ENCODE data around the gene LEPROT. TPM values are rescaled to one million over a fixed set of nuclear protein-coding genes. Genes with fewer than 3 reads are reported as not detected.
"Not testable (repeated sequence)": the region's sequence is repeated elsewhere in the genome, so short reads cannot be mapped to it uniquely, and the experiment has no call there.

Gene LEPROT
- total and polyA plus RNA-seq, 2 donors from 2014 or later: 67.6 to 160 TPM

GRCh38 chr1:65377496-65378246 is 42.8 kb upstream of the LEPROT start:
- DNase-seq (no peak), FAIRE-seq (no peak)
- Histone ChIP-seq H3K36me3 (ENCODE audit: control insufficient read depth in 2 of 3, insufficient read depth in 3 of 3, low read length in 3 of 3) (no peaks in the 10 kb centered on the region), H3K9me3 (ENCODE audit: control insufficient read depth in 2 of 3, insufficient read depth in 1 of 3, low read length in 3 of 3) (no peaks in the 10 kb centered on the region), H3K9ac (ENCODE audit: low read length in 3 of 3) (no peak overlapping the region), H3K27ac (ENCODE audit: low read depth in 2 of 2, low read length in 2 of 2) (no peak overlapping the region), H3K4me3 (ENCODE audit: low read length in 3 of 3) (no peak overlapping the region), H3K4me1 (ENCODE audit: control insufficient read depth in 2 of 3, insufficient read depth in 2 of 3, low read depth in 1 of 3, low read length in 3 of 3) (no peaks in the 10 kb centered on the region), H3K27me3 (ENCODE audit: control insufficient read depth, insufficient read depth, low read length) (no peaks in the 10 kb centered on the region)
- intact Hi-C loops (cut with DNase I): no loop called here
- TF ChIP-seq CTCF (IDR thresholded peaks at IDR 0.05; ENCODE audit: borderline replicate concordance, extremely low read depth, insufficient read depth): no peak

GRCh38 chr1:65378247-65378946 is 42.1 kb upstream of the LEPROT start:
- Histone ChIP-seq H3K27me3 (ENCODE audit: control insufficient read depth, insufficient read depth, low read length) (no peaks in the 10 kb centered on the region), H3K36me3 (ENCODE audit: control insufficient read depth in 2 of 3, insufficient read depth in 3 of 3, low read length in 3 of 3) (no peaks in the 10 kb centered on the region), H3K9ac (ENCODE audit: low read length in 3 of 3) (no peak overlapping the region), H3K9me3 (ENCODE audit: control insufficient read depth in 2 of 3, insufficient read depth in 1 of 3, low read length in 3 of 3) (no peaks in the 10 kb centered on the region), H3K4me3 (ENCODE audit: low read length in 3 of 3) (no peak overlapping the region), H3K4me1 (ENCODE audit: control insufficient read depth in 2 of 3, insufficient read depth in 2 of 3, low read depth in 1 of 3, low read length in 3 of 3) (no peaks in the 10 kb centered on the region), H3K27ac (ENCODE audit: low read depth in 2 of 2, low read length in 2 of 2) (no peak overlapping the region)
- no peak for TF ChIP-seq CTCF (IDR thresholded peaks at IDR 0.05; ENCODE audit: borderline replicate concordance, extremely low read depth, insufficient read depth)
- intact Hi-C loops (cut with DNase I): no loop called here
- FAIRE-seq (no peak), DNase-seq (no peak)

- H3K27ac ChIP-seq (ENCODE audit: low read depth in 2 of 2, low read length in 2 of 2); H3K4me3 ChIP-seq (ENCODE audit: low read length in 3 of 3); H3K4me1 ChIP-seq (ENCODE audit: control insufficient read depth in 2 of 3, insufficient read depth in 2 of 3, low read depth in 1 of 3, low read length in 3 of 3); H3K36me3 ChIP-seq (ENCODE audit: control insufficient read depth in 2 of 3, insufficient read depth in 3 of 3, low read length in 3 of 3); H3K27me3 ChIP-seq (ENCODE audit: control insufficient read depth, insufficient read depth, low read length); H3K9ac ChIP-seq (ENCODE audit: low read length in 3 of 3); intact Hi-C loops (cut with DNase I); DNase-seq; H3K9me3 ChIP-seq (ENCODE audit: control insufficient read depth in 2 of 3, insufficient read depth in 1 of 3, low read length in 3 of 3); FAIRE-seq: not testable (repeated sequence)
Observed at GRCh38 chr1:65384426-65384825, 36.0 kb upstream of the LEPROT start.

- H3K36me3 ChIP-seq (ENCODE audit: control insufficient read depth in 2 of 3, insufficient read depth in 3 of 3, low read length in 3 of 3): peaks cover 0 to 4% (median 0%) of the 10 kb centered on the region in 3 donors
- intact Hi-C loops (cut with DNase I): no loop called here
Observed at GRCh38 chr1:65386439-65386838, 34.0 kb upstream of the LEPROT start.

More at GRCh38 chr1:65386439-65386838, 34.0 kb upstream of the LEPROT start:
- TF ChIP-seq CTCF (IDR thresholded peaks at IDR 0.05; ENCODE audit: borderline replicate concordance, extremely low read depth, insufficient read depth): no peak
- H3K4me1 ChIP-seq (ENCODE audit: control insufficient read depth in 2 of 3, insufficient read depth in 2 of 3, low read depth in 1 of 3, low read length in 3 of 3): no peaks in the 10 kb centered on the region
- H3K27me3 ChIP-seq (ENCODE audit: control insufficient read depth, insufficient read depth, low read length): no peaks in the 10 kb centered on the region
- FAIRE-seq (no peak), DNase-seq (no peak)
- no peaks in the 10 kb centered on the region for H3K9me3 ChIP-seq (ENCODE audit: control insufficient read depth in 2 of 3, insufficient read depth in 1 of 3, low read length in 3 of 3)
- H3K9ac ChIP-seq (ENCODE audit: low read length in 3 of 3): no peak overlapping the region
- H3K27ac ChIP-seq (ENCODE audit: low read depth in 2 of 2, low read length in 2 of 2): no peak overlapping the region
- no peak overlapping the region for H3K4me3 ChIP-seq (ENCODE audit: low read length in 3 of 3)

All from kidney (tissue), 14 donors.